Kidney (tissue), 14 donors: ENCODE measurements around the gene ZIM2. TPM values are rescaled to one million over a fixed set of nuclear protein-coding genes. Genes with fewer than 3 reads are reported as not detected.

Experiments
- DNase-seq, 5 donors: peaks; one replicate each; pipeline ENCODE4 v3.0.0-alpha.2; 2013 to 2020
- FAIRE-seq: peaks from 2 replicates; lab custom pipeline; 2012; peaks lifted over from hg19 to GRCh38; lab: Jason Lieb, UNC
- H3K27ac ChIP-seq, 2 donors: one replicate each; pipeline ENCODE4 v1.7.0; 2013; ENCODE audit warnings: low read depth in 2 of 2, low read length in 2 of 2, inconsistent platforms in 1 of 2
- H3K27me3 ChIP-seq: one replicate; pipeline ENCODE4 v1.7.1; 2013; ENCODE audit warnings: low read length, inconsistent platforms; ENCODE audit not compliant: control insufficient read depth, insufficient read depth
- H3K36me3 ChIP-seq, 3 donors: one replicate each; pipeline versions ENCODE4 v1.7.0 to v1.7.1; 2013; ENCODE audit warnings: low read length in 3 of 3, control low read depth in 1 of 3, inconsistent platforms in 1 of 3; ENCODE audit not compliant: insufficient read depth in 3 of 3, control insufficient read depth in 2 of 3
- H3K4me1 ChIP-seq, 3 donors: one replicate each; pipeline versions ENCODE4 v1.7.0 to v1.7.1; 2013; ENCODE audit warnings: low read length in 3 of 3, inconsistent platforms in 1 of 3, low read depth in 1 of 3; ENCODE audit not compliant: control insufficient read depth in 2 of 3, insufficient read depth in 2 of 3
- H3K4me3 ChIP-seq, 3 donors: one replicate each; pipeline versions ENCODE4 v1.7.0 to v1.8.1; 2013; ENCODE audit warnings: low read length in 3 of 3, control low read depth in 1 of 3, inconsistent platforms in 1 of 3
- H3K9ac ChIP-seq, 3 donors: one replicate each; pipeline versions ENCODE4 v1.7.0 to v1.7.1; 2013; ENCODE audit warnings: low read length in 3 of 3, control low read depth in 1 of 3, inconsistent platforms in 1 of 3
- H3K9me3 ChIP-seq, 3 donors: one replicate each; pipeline versions ENCODE4 v1.7.0 to v1.7.1; 2013; ENCODE audit warnings: low read length in 3 of 3, control low read depth in 1 of 3, inconsistent platforms in 1 of 3; ENCODE audit not compliant: control insufficient read depth in 2 of 3, insufficient read depth in 1 of 3
- intact Hi-C: fragments of 100-400 bp; cut with DNase I; formaldehyde crosslinking; loops from one replicate; pipeline ENCODE4 v1.11.1; 2022
- polyA plus RNA-seq: library from polyadenylated mRNA; stranded (reverse); fragments of 350-450 nt; fragmentation: Illumina TruSeq; extraction: RNeasy Lipid Tissue Mini Kit (QIAGEN cat#74804); gene quantifications from one replicate; pipeline ENCODE4 v1.2.3, GENCODE V29; 2014; ENCODE audit warnings: low read depth, low replicate concordance; ENCODE audit not compliant: insufficient read depth
- total RNA-seq: library from RNA; stranded (reverse); fragmentation: NEBNext Ultra II Directional; extraction: Animal tissue kit (Norgen Biotek cat#: 25700); gene quantifications from one replicate; pipeline ENCODE4 v1.2.1, GENCODE V29; 2021
- TF ChIP-seq, protein P1 (sequence below): IDR thresholded peaks from 3 replicates; pipeline ENCODE4 v1.5.1; 2012; ENCODE audit warnings: mild to moderate bottlenecking, moderate library complexity, borderline replicate concordance; ENCODE audit not compliant: insufficient read depth; ENCODE audit errors: extremely low read depth
- donor health status: control.
- donor health status: control.
- donor health status: control.
- donor health status: control.
- donor health status: control.
- donor health status: DM: yes; HTN: yes; CAD: no.
- donor health status: Normal renal cell carcinoma (clear cell type).

The ZIM2 gene
- total and polyA plus RNA-seq, 2 donors from 2014 or later = 0.47 TPM; not detected in 1

DNA sequence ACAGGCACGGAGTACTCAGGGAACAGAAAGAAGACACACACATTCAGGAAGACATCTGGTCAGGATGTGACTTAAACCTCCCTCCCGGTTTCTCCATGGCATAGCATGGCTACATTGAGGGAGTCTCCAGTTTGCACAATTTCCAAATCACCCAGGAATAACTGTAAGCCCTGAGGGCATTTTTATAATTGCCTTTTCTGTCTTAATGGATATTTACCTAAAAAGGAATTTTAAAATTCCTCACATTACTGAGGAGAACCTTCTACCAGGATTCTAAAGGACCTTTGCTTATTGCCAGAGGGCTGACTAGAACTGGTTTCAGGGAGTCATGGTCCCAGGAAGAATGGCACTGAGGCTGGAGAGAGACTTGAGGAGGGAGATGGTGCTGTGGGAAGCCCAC is 21.4 kb downstream of the ZIM2 start:
- Histone ChIP-seq H3K27me3 (no peaks in the 10 kb centered on the region), H3K4me1 (no peaks in the 10 kb centered on the region), H3K36me3 (peaks cover 0 to 8% (median 7%) of the 10 kb centered on the region in 3 donors), H3K27ac (no peak overlapping the region), H3K9me3 (no peaks in the 10 kb centered on the region), H3K9ac (no peak overlapping the region), H3K4me3 (no peak overlapping the region)
- intact Hi-C loops = no loop called here
- FAIRE-seq = no peak
- TF ChIP-seq, protein P1, sequence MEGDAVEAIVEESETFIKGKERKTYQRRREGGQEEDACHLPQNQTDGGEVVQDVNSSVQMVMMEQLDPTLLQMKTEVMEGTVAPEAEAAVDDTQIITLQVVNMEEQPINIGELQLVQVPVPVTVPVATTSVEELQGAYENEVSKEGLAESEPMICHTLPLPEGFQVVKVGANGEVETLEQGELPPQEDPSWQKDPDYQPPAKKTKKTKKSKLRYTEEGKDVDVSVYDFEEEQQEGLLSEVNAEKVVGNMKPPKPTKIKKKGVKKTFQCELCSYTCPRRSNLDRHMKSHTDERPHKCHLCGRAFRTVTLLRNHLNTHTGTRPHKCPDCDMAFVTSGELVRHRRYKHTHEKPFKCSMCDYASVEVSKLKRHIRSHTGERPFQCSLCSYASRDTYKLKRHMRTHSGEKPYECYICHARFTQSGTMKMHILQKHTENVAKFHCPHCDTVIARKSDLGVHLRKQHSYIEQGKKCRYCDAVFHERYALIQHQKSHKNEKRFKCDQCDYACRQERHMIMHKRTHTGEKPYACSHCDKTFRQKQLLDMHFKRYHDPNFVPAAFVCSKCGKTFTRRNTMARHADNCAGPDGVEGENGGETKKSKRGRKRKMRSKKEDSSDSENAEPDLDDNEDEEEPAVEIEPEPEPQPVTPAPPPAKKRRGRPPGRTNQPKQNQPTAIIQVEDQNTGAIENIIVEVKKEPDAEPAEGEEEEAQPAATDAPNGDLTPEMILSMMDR = no peak
- no peak for DNase-seq

DNA sequence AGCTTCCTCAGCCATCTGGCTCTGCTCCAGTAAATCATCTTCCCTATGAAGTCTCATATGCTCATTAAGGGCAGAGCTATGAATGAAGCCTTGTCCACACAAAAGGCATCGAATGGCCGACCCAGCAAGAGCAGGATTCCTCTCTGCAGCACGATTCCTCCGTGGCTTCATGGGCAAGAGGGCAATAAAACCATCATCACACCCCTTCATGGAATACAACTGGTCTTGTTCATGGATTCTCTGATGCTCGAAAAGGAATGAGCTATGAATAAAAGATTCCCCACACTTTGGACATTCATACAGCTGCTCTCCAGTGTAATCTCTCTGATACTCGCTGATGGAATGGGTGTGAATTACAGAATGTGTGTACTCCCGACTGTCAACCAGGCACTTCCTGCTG is 25.9 kb downstream of the ZIM2 start:
- FAIRE-seq = no peak
- intact Hi-C loops = no loop called here
- no peaks in the 10 kb centered on the region for H3K27me3 ChIP-seq
- no peaks in the 10 kb centered on the region for H3K4me1 ChIP-seq
- no peak overlapping the region for H3K27ac ChIP-seq
- DNase-seq = no peak
- H3K4me3 ChIP-seq = no peak overlapping the region
- H3K36me3 ChIP-seq = peaks cover 0 to 5% (median 0%) of the 10 kb centered on the region in 3 donors
- no peaks in the 10 kb centered on the region for H3K9me3 ChIP-seq
- no peak overlapping the region for H3K9ac ChIP-seq
- TF ChIP-seq, protein P1 = no peak

DNA sequence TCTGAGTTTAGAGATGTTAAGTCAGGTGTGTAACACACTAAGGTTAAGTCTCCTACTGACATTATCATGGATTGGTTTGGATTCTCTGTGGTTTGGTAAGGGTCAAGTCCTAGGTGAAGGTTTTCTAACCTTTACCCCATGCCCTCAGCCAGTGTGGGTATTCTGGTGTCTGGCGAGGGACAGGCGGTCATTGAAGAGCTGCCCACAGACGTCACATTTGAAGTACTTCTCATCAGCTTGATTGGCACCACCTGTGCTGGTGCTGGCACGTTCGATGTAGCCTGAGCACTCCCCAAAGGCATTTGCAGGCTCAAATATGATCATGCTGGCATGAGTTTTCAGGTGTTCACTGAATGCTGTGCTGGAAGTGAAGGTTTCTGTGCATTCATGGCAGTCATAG is 27.0 kb downstream of the ZIM2 start:
- intact Hi-C loops = no loop called here
- H3K9ac ChIP-seq = no peak overlapping the region
- no peak for FAIRE-seq
- TF ChIP-seq, protein P1 = no peak
- no peaks in the 10 kb centered on the region for H3K27me3 ChIP-seq
- no peak overlapping the region for H3K4me3 ChIP-seq
- H3K9me3 ChIP-seq = no peaks in the 10 kb centered on the region
- no peaks in the 10 kb centered on the region for H3K4me1 ChIP-seq
- peaks cover 0 to 5% (median 0%) of the 10 kb centered on the region in 3 donors for H3K36me3 ChIP-seq
- H3K27ac ChIP-seq = no peak overlapping the region
- no peak for DNase-seq

DNA sequence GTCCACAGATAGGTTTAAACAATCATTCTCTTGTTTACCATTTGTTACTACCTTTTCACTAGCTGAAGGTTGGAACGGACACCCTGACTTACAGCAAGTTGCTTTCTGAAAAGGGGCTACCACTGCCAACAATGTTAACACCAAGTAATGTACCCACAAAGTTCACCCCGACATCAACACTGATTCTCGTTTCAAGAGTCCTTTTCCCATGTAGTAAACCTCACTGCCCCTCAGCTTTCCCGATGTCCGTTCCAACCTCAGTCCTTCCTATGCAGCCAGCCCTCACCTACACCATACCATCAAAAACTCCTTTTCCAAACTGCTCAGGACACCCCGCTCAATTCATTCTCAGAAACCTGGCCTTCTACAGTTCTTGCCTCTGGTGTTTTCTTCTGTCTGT is 29.0 kb downstream of the ZIM2 start:
- DNase-seq = no peak
- intact Hi-C loops = no loop called here

More for the DNA sequence above, 29.0 kb downstream of the ZIM2 start:
- H3K27me3 ChIP-seq = no peaks in the 10 kb centered on the region
- TF ChIP-seq, protein P1 = no peak
- H3K27ac ChIP-seq = no peak overlapping the region
- no peak overlapping the region for H3K4me3 ChIP-seq
- no peak for FAIRE-seq
- H3K9me3 ChIP-seq = peaks cover 0 to under 1% (median under 1%) of the 10 kb centered on the region in 3 donors
- no peak overlapping the region for H3K9ac ChIP-seq
- H3K36me3 ChIP-seq = no peaks in the 10 kb centered on the region
- H3K4me1 ChIP-seq = no peaks in the 10 kb centered on the region
